K562 (cell line): ENCODE results near the gene SST. TPM values are rescaled to one million over a fixed set of nuclear protein-coding genes. Genes with fewer than 3 reads are reported as not detected.

Source experiments
- ADNP ChIP-seq: fragments of 200-800 bp; sonication (Bioruptor generic); IDR thresholded peaks from 2 replicates; pipeline ENCODE4 v1.6.1; 2016; ENCODE audit warnings: missing genetic modification characterization, missing compliant biosample characterization
- BMI1 ChIP-seq: fragments of 150-350 bp; IDR thresholded peaks from 2 replicates; pipeline ENCODE4 v1.6.1; 2014; ENCODE audit warnings: low read length
- GTF2E2 ChIP-seq: fragments of 200-800 bp; sonication (Bioruptor generic); IDR thresholded peaks from 2 replicates; pipeline ENCODE4 v1.6.1; 2016; ENCODE audit warnings: missing genetic modification characterization, missing compliant biosample characterization
- ZFX ChIP-seq: sonication (generic); formaldehyde crosslinking; IDR thresholded peaks from 2 replicates; pipeline ENCODE4 v1.8.0; 2022; ENCODE audit warnings: mild to moderate bottlenecking, missing genetic modification reagents, moderate library complexity
- ZKSCAN3 ChIP-seq: fragments of 250-450 bp; sonication (Bioruptor Pico); IDR thresholded peaks from 2 replicates; pipeline ENCODE4 v1.4.0; 2020
- polyA plus RNA-seq, 8 experiments: library from polyadenylated mRNA; depleted of rRNA in 4 of 8; stranded (reverse) in 5 of 8; unstranded in 3 of 8; fragments of >200 nt; fragmentation: Nextera tagmentation in 2 of 8; fragmentation: Illumina TruSeq in 1 of 8; extraction: Ambion mirVana in 2 of 8; extraction: Trizol in 1 of 8; gene quantifications; 2 replicates each; pipeline versions ENCODE4 v1.2.1 to v1.2.3, GENCODE V29; 2011 to 2014; ENCODE audit warnings: inconsistent platforms in 1 of 8, missing spikeins in 1 of 8
- total RNA-seq, 7 experiments: library from RNA; depleted of rRNA in 6 of 7; stranded (reverse); fragments of >200 nt in 6 of 7; fragmentation: Illumina TruSeq in 2 of 7; extraction: Trizol in 2 of 7; gene quantifications; 2 replicates each; pipeline versions ENCODE4 v1.2.1 to v1.2.3, GENCODE V29; 2011 to 2021; ENCODE audit warnings: low replicate concordance in 1 of 7
- TF ChIP-seq, protein P1 (sequence below): sonication (generic); formaldehyde crosslinking; IDR thresholded peaks from 2 replicates; pipeline ENCODE4 v1.8.0; 2022; ENCODE audit warnings: mild to moderate bottlenecking, missing genetic modification reagents, borderline replicate concordance
- TF ChIP-seq, protein P2 (sequence below): fragments of 450-650 bp; IDR thresholded peaks from 2 replicates; pipeline ENCODE4 v1.6.1; 2014; ENCODE audit warnings: low read depth, mild to moderate bottlenecking, moderate library complexity, borderline replicate concordance
- TF ChIP-seq, protein P3 (sequence below): fragments of 450-650 bp; formaldehyde crosslinking; IDR thresholded peaks from 2 replicates; pipeline ENCODE4 v1.4.0; 2022; ENCODE audit warnings: missing genetic modification characterization
- TF ChIP-seq, protein P4 (sequence below): sonication (generic); formaldehyde crosslinking; IDR thresholded peaks from 2 replicates; pipeline ENCODE4 v1.8.1; 2022; ENCODE audit warnings: missing genetic modification reagents

SST gene
- total and polyA plus RNA-seq, 9 of the 15 experiments (the other 6 are each of a cell fraction or from before 2014, with no cell fraction given) = not detected

DNA sequence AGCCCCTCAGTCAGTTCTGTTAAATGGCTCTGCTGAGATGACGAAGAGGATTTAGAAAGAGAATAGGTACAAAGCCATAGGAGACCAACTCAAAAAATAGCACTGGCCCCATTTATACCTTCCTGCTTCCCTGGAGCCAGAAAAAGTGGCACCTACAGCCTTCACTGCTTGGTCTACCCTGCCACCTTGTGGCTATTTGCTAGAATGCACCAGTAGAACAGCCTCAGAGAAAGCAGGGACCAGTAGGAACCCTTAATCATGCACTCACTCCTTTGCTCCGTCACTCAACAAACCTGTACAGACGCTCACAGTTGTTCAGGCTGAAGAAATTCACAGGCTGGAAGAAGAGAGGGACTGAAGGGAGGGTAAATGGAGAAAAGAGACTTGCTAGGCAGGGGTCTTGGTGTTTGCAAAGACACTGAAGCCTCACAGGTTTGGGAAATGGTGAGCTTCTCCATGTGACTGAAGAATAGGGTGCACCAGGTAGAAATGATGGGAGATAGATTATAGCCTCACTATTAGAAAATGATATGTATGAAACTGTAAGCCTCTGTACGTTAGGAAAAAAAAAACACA is 44.3 kb upstream of the SST start (continued):
- TF ChIP-seq, protein P1, sequence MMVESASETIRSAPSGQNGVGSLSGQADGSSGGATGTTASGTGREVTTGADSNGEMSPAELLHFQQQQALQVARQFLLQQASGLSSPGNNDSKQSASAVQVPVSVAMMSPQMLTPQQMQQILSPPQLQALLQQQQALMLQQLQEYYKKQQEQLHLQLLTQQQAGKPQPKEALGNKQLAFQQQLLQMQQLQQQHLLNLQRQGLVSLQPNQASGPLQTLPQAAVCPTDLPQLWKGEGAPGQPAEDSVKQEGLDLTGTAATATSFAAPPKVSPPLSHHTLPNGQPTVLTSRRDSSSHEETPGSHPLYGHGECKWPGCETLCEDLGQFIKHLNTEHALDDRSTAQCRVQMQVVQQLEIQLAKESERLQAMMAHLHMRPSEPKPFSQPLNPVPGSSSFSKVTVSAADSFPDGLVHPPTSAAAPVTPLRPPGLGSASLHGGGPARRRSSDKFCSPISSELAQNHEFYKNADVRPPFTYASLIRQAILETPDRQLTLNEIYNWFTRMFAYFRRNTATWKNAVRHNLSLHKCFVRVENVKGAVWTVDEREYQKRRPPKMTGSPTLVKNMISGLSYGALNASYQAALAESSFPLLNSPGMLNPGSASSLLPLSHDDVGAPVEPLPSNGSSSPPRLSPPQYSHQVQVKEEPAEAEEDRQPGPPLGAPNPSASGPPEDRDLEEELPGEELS (CRISPR knock-in tag) = no peak
- TF ChIP-seq, protein P2, sequence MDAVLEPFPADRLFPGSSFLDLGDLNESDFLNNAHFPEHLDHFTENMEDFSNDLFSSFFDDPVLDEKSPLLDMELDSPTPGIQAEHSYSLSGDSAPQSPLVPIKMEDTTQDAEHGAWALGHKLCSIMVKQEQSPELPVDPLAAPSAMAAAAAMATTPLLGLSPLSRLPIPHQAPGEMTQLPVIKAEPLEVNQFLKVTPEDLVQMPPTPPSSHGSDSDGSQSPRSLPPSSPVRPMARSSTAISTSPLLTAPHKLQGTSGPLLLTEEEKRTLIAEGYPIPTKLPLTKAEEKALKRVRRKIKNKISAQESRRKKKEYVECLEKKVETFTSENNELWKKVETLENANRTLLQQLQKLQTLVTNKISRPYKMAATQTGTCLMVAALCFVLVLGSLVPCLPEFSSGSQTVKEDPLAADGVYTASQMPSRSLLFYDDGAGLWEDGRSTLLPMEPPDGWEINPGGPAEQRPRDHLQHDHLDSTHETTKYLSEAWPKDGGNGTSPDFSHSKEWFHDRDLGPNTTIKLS = no peak
- TF ChIP-seq ADNP (tag) (no peak), BMI1 (no peak), ZKSCAN3 (CRISPR knock-in tag) (no peak), GTF2E2 (tag) (no peak), ZFX (CRISPR knock-in tag) (no peak)
- TF ChIP-seq, protein P3, sequence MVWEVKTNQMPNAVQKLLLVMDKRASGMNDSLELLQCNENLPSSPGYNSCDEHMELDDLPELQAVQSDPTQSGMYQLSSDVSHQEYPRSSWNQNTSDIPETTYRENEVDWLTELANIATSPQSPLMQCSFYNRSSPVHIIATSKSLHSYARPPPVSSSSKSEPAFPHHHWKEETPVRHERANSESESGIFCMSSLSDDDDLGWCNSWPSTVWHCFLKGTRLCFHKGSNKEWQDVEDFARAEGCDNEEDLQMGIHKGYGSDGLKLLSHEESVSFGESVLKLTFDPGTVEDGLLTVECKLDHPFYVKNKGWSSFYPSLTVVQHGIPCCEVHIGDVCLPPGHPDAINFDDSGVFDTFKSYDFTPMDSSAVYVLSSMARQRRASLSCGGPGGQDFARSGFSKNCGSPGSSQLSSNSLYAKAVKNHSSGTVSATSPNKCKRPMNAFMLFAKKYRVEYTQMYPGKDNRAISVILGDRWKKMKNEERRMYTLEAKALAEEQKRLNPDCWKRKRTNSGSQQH (CRISPR knock-in tag) = no peak
- TF ChIP-seq, protein P4, sequence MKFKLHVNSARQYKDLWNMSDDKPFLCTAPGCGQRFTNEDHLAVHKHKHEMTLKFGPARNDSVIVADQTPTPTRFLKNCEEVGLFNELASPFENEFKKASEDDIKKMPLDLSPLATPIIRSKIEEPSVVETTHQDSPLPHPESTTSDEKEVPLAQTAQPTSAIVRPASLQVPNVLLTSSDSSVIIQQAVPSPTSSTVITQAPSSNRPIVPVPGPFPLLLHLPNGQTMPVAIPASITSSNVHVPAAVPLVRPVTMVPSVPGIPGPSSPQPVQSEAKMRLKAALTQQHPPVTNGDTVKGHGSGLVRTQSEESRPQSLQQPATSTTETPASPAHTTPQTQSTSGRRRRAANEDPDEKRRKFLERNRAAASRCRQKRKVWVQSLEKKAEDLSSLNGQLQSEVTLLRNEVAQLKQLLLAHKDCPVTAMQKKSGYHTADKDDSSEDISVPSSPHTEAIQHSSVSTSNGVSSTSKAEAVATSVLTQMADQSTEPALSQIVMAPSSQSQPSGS (CRISPR knock-in tag) = no peak
